HG03575 (cell line): ENCODE data around the gene KCNJ12.
"Not testable (repeated sequence)": the region's sequence is repeated elsewhere in the genome, so short reads cannot be mapped to it uniquely, and the experiment has no call there.

ENCODE experiments used
- ATAC-seq: cut with Tn5 transposase; IDR thresholded peaks from one replicate; pipeline ENCODE4 v1.9.1; 2021; ENCODE audit not compliant: unreplicated experiment, insufficient number of reproducible peaks, low FRiP score; ENCODE audit errors: extremely low read depth

KCNJ12 gene

GRCh38 chr17:21454441-21454840, 78.3 kb downstream of the KCNJ12 start:
- ATAC-seq, result no peak

GRCh38 chr17:21455761-21456160, 79.6 kb downstream of the KCNJ12 start:
- ATAC-seq, result no peak

GRCh38 chr17:21456449-21456848, 80.3 kb downstream of the KCNJ12 start:
- not testable (repeated sequence) for ATAC-seq

- no peak for ATAC-seq
Observed at GRCh38 chr17:21457051-21458026, 81.2 kb downstream of the KCNJ12 start.

GRCh38 chr17:21458054-21458453, 81.9 kb downstream of the KCNJ12 start:
- ATAC-seq, result no peak

GRCh38 chr17:21459536-21459935, 83.4 kb downstream of the KCNJ12 start:
- no peak for ATAC-seq

GRCh38 chr17:21460358-21460757, 84.2 kb downstream of the KCNJ12 start:
- no peak for ATAC-seq

GRCh38 chr17:21462237-21462636, 86.1 kb downstream of the KCNJ12 start:
- no peak for ATAC-seq

GRCh38 chr17:21463204-21463661, 87.1 kb downstream of the KCNJ12 start:
- no peak for ATAC-seq

- ATAC-seq, result no peak
Observed at GRCh38 chr17:21463779-21464407, 87.7 kb downstream of the KCNJ12 start.

GRCh38 chr17:21464611-21465021, 88.5 kb downstream of the KCNJ12 start:
- no peak for ATAC-seq

GRCh38 chr17:21466550-21466949, 90.4 kb downstream of the KCNJ12 start:
- ATAC-seq, result no peak

GRCh38 chr17:21467196-21467595, 91.0 kb downstream of the KCNJ12 start:
- no peak for ATAC-seq

GRCh38 chr17:21467739-21468490, 91.8 kb downstream of the KCNJ12 start:
- ATAC-seq, result no peak
